ENCODE results near the gene ATXN8OS.
"Not testable (repeated sequence)": the region's sequence is repeated elsewhere in the genome, so short reads cannot be mapped to it uniquely, and the experiment has no call there.

ATXN8OS gene

GRCh38 chr13:70107498-70108281, at the start of gene ATXN8OS:
Gene ATXN8OS (plus strand): TSS chr13:70107826.
- no peak for DNase-seq

- DNase-seq: no peak
These were observed 27.6 kb upstream of the ATXN8OS start for GRCh38 chr13:70080012-70080411.

GRCh38 chr13:70087247-70087646, 20.4 kb upstream of the ATXN8OS start:
- no peak for DNase-seq

GRCh38 chr13:70088926-70089325, 18.7 kb upstream of the ATXN8OS start:
- no peak for DNase-seq

GRCh38 chr13:70090036-70090723, 17.4 kb upstream of the ATXN8OS start:
- DNase-seq: no peak

- DNase-seq: no peak
These were observed 9.0 kb upstream of the ATXN8OS start for GRCh38 chr13:70098669-70099068.

- DNase-seq: no peak
These were observed 3.1 kb upstream of the ATXN8OS start for GRCh38 chr13:70104481-70104880.

- DNase-seq: no peak
These were observed 515 bp upstream of the ATXN8OS start for GRCh38 chr13:70107125-70107497.

GRCh38 chr13:70108356-70109105, 905 bp downstream of the ATXN8OS start, which contains the start of gene KLHL1:
Gene KLHL1 (minus strand): TSS chr13:70108452. CDS start chr13:70107699, 753 bp downstream.
- DNase-seq: no peak

GRCh38 chr13:70117338-70117905, 9.8 kb downstream of the ATXN8OS start:
- no peak for DNase-seq

- DNase-seq: no peak
These were observed 18.1 kb downstream of the ATXN8OS start for GRCh38 chr13:70125693-70126092.

GRCh38 chr13:70128098-70128497, 20.5 kb downstream of the ATXN8OS start:
- DNase-seq: no peak

- DNase-seq: not testable (repeated sequence)
These were observed 35.0 kb downstream of the ATXN8OS start for GRCh38 chr13:70142658-70143057.

- DNase-seq: no peak
These were observed 54.5 kb downstream of the ATXN8OS start for GRCh38 chr13:70162141-70162540.

GRCh38 chr13:70170689-70171088, 63.1 kb downstream of the ATXN8OS start:
- DNase-seq: no peak

- no peak for DNase-seq
These were observed 63.5 kb downstream of the ATXN8OS start for GRCh38 chr13:70171151-70171550.

GRCh38 chr13:70172946-70173597, 65.4 kb downstream of the ATXN8OS start:
- DNase-seq: no peak

- no peak for DNase-seq
These were observed 66.0 kb downstream of the ATXN8OS start for GRCh38 chr13:70173598-70173959.

GRCh38 chr13:70178346-70178745, 70.7 kb downstream of the ATXN8OS start:
- no peak for DNase-seq

Measured in activated CD4-positive, CD25-positive, alpha-beta regulatory T cell (primary cell).